HCT116 (cell line): Measurements from ENCODE around the gene HMSD.

Experiments
- ATF3 ChIP-seq: IDR thresholded peaks from 2 replicates; pipeline ENCODE4 v1.6.1; 2012
- CBX3 ChIP-seq: IDR thresholded peaks from 2 replicates; pipeline ENCODE4 v1.6.1; 2012; ENCODE audit warnings: low read depth
- CEBPB ChIP-seq: IDR thresholded peaks from 2 replicates; pipeline ENCODE4 v1.6.1; 2012; ENCODE audit warnings: low read depth
- CTCF ChIP-seq, 3 experiments: fragments of 200-600 bp in 1 of 3; sonication (generic) in 1 of 3; IDR thresholded peaks in 2 of 3; conservative IDR thresholded peaks in 1 of 3; 2 replicates each; pipeline ENCODE4 v1.5.1; 2012 to 2017; ENCODE audit warnings: low read depth in 2 of 3, low read length in 2 of 3, antibody characterized with exemption in 1 of 3, borderline replicate concordance in 1 of 3, control low read depth in 1 of 3, mild to moderate bottlenecking in 1 of 3, mixed read lengths in 1 of 3, mixed run types in 1 of 3, moderate library complexity in 1 of 3; ENCODE audit not compliant: insufficient read depth in 1 of 3
- EZH2 ChIP-seq: fragments of 200-600 bp; sonication (generic); IDR thresholded peaks from 2 replicates; pipeline ENCODE4 v1.6.1; 2017; ENCODE audit warnings: antibody characterized with exemption, mixed run types
- EZH2phosphoT487 ChIP-seq: fragments of 200-600 bp; IDR thresholded peaks from 2 replicates; pipeline ENCODE4 v1.6.1; 2018; ENCODE audit warnings: antibody characterized with exemption, borderline replicate concordance
- MAX ChIP-seq: IDR thresholded peaks from 2 replicates; pipeline ENCODE4 v1.6.1; 2012
- POLR2A ChIP-seq: IDR thresholded peaks from 2 replicates; pipeline ENCODE4 v1.7.0; 2011; ENCODE audit warnings: borderline replicate concordance; ENCODE audit not compliant: insufficient read depth, insufficient read length; ENCODE audit errors: extremely low read depth
- RAD21 ChIP-seq: IDR thresholded peaks from 2 replicates; pipeline ENCODE4 v1.6.1; 2012; ENCODE audit warnings: low read depth, mild to moderate bottlenecking
- REST ChIP-seq: IDR thresholded peaks from 2 replicates; pipeline ENCODE4 v1.6.1; 2012; ENCODE audit warnings: low read depth
- SIN3A ChIP-seq: IDR thresholded peaks from 2 replicates; pipeline ENCODE4 v1.6.1; 2012; ENCODE audit warnings: low read depth
- ZBTB33 ChIP-seq: IDR thresholded peaks from 2 replicates; pipeline ENCODE4 v1.6.1; 2011; ENCODE audit warnings: mild to moderate bottlenecking, low read length, moderate library complexity; ENCODE audit not compliant: insufficient replicate concordance; ENCODE audit errors: extremely low read depth
- ZFX ChIP-seq: fragments of 450-650 bp; IDR thresholded peaks from 2 replicates; pipeline ENCODE4 v1.6.1; 2017

GRCh38 chr18:63904694-63905093 lies 44.4 kb upstream of the HMSD start:
- TF ChIP-seq POLR2A (no peak), CTCF (IDR thresholded peaks at IDR 0.05 in 2 of 3, conservative IDR thresholded peaks at IDR 0.05 in 1 of 3; ENCODE audit: borderline replicate concordance in 1 of 3, insufficient read depth in 1 of 3, low read depth in 2 of 3, low read length in 2 of 3) (no peak), EZH2 (no peak), CEBPB (no peak), ZFX (no peak), ATF3 (no peak), REST (no peak), ZBTB33 (no peak), MAX (no peak), SIN3A (no peak), CBX3 (no peak), RAD21 (no peak), EZH2phosphoT487 (no peak)
